Renal cortical epithelial cell (primary cell): Measurements from ENCODE around the gene UFD1. TPM values are rescaled to one million over a fixed set of nuclear protein-coding genes. Genes with fewer than 3 reads are reported as not detected.

Experiments used
- total RNA-seq: library from RNA; depleted of rRNA; stranded (reverse); fragments of >200 nt; gene quantifications from 2 replicates; pipeline ENCODE4 v1.2.3, GENCODE V29; 2014

UFD1 gene
- total RNA-seq, 1 donor from 2014 or later = 44.9 TPM

Other genes with a start within 250 kb of the UFD1 start
- gene CLTCL1, start 187.5 kb downstream of the UFD1 start, total RNA-seq = 9.4 and 24.5 TPM in 2 replicates
- gene HIRA, start 47.5 kb downstream of the UFD1 start, total RNA-seq = 21.2 and 41.5 TPM in 2 replicates
- gene MRPL40, start 46.6 kb downstream of the UFD1 start, total RNA-seq = 29.5 and 50.4 TPM in 2 replicates
- 21.2 and 38.2 TPM in 2 replicates for gene C22orf39, start 31.5 kb downstream of the UFD1 start, total RNA-seq
- gene CDC45, start 727 bp upstream of the UFD1 start, total RNA-seq = 0.70 and 19.3 TPM in 2 replicates
- 1.3 and 1.9 TPM in 2 replicates for gene CLDN5, start 45.2 kb upstream of the UFD1 start, total RNA-seq
- gene SEPTIN5, start 235.3 kb upstream of the UFD1 start, total RNA-seq = 0.35 and 1.1 TPM in 2 replicates
- gene GP1BB, start 244.3 kb upstream of the UFD1 start, total RNA-seq = not detected in 2 replicates